ENCODE measurements around the gene NBAS.
"Not testable (repeated sequence)": the region's sequence is repeated elsewhere in the genome, so short reads cannot be mapped to it uniquely, and the experiment has no call there.

NBAS gene

GRCh38 chr2:15262792-15263191 lies 298.3 kb downstream of the NBAS start:
- DNase-seq (ENCODE audit: low spot score): no peak

DNA sequence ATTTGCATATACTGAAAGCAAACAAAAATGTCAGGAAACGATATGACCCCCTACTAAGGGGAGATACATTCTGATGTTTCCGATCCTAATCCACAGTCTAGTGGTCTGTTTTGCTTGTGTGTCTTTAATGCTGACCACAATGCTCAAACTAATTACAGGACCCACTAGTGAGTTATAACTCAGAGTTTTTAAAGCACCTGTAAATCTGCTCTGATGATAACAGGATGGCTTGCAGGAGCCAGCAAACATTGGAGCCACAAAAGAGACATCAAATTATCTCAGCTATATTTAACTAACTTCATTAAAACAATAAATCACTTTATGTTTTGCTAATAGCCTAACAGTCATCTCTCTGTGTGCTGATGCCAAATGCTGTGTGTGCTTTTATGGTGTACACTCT lies 300.3 kb downstream of the NBAS start:
- no peak for DNase-seq (ENCODE audit: low spot score)

DNA sequence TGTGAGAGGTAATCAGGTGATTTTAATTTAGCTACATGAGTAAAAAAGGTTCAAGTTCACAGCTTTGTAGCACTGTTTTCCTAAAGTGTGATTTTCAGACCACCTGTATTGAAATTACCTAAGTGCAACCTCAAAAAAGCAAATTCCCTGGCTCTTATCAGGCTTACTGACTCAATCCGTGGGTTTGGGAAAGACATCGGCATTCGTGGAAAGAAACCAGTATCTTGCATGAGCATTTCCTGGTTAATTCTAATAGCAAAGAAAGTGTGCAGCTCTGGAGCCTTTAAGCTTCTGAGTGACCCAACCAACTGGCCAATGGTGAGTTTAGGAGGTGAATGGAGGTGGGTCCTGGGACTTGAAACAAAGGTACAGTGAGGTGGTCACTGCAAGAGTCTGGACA lies 300.9 kb downstream of the NBAS start:
- no peak for DNase-seq (ENCODE audit: low spot score)

DNA sequence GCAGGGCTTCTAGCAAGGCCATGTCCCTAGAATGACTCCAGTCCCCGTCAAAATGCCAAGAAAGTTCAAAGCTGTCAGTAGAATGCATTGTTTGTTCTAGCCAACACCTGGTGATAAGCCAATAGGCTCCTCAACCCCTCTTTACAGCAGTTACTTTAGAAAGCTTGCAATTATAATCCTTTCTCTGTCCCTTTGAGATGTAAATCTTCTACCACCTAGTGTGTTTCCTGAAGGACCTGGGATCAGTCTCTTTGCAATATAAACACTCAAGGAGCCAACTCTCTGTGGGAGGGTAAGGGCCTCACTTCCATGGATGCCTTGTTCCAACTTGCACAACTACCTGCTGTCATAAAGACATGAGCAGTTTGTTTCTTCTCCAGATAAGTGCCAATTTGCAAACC lies 301.8 kb downstream of the NBAS start:
- DNase-seq (ENCODE audit: low spot score): no peak

GRCh38 chr2:15258385-15258784 lies 302.7 kb downstream of the NBAS start:
- DNase-seq (ENCODE audit: low spot score): not testable (repeated sequence)

- no peak for DNase-seq (ENCODE audit: low spot score)
Observed at GRCh38 chr2:15253835-15254286, 307.3 kb downstream of the NBAS start.

- no peak for DNase-seq (ENCODE audit: low spot score)
Observed at GRCh38 chr2:15253247-15253646, 307.9 kb downstream of the NBAS start.

DNA sequence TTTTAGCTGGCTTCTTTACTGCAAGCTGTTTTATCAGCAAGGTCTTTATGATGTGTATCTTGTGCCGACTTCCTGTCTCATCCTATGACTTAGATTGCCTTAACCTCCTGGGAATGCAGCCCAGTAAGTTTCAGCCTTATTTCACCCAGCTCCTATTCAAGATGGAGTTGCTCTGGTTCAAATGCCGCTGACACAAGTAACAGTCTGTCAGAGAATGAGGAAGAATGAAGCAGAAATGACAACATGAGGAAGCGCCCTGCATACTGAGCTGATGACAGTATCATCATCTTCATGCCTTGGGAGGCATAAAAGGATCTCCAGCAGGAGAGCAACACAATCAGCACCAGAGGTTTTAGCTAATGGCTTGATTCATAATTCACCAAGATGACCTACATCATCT lies 309.4 kb downstream of the NBAS start:
- DNase-seq (ENCODE audit: low spot score): no peak

DNA sequence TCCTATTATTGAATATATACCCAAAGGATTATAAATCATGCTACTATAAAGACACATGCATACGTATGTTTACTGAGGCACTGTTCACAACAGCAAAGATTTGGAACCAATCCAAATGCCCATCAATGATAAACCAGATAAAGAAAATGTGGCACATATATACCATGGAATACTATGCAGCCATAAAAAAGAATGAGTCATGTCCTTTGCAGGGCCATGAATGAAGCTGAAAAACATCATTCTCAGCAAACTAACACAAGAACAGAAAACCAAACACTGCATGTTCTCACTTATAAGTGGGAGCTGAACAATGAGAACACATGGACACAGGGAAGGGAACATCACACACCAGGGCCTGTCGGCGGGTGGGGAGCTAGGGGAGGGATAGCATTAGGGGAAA lies 310.2 kb downstream of the NBAS start:
- DNase-seq (ENCODE audit: low spot score): not testable (repeated sequence)

GRCh38 chr2:15246870-15247269 lies 314.3 kb downstream of the NBAS start:
- DNase-seq (ENCODE audit: low spot score): no peak

DNA sequence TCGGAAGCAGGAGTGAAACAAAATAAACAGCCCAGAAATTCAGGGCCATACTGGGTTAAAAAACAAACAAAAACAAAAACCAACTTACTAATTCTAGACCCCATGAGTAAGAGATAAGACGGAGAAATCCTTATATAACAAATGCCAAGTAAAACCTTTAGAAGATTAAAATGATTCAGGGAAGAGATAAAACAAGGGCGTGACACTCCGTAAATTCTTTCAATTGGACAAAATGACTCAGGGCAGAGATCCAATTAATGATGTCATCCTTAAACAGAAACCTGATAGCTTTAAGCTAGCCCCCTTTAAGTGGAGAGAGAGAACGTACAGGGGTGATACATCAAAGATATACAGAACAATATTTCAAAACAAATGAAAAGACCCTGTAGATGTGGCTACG lies 317.4 kb downstream of the NBAS start:
- no peak for DNase-seq (ENCODE audit: low spot score)

DNA sequence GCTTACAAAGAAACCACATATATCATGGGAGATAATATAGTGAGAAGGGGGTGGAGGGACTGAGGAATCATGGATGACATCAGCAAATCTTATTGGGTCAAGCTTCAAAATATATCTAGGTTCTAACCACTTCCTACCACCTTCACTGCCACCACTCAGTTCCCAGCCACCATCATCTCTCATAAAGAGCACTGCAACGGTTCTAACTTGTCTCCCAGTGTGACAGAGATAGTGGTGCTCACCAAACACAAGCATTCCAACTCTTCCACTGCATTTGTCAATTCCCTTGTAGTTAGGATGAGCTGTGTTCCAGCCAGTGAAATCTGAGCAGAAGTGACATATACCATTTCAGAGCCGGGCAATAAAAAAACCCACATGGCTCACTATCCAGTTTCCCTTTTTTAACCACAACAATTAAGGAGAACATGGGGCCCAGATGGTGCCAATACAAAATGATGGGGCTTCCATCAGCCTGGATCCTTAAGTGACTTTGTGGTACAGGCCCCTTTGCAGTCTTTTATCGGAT lies 318.1 kb downstream of the NBAS start:
- DNase-seq (ENCODE audit: low spot score): no peak

- DNase-seq (ENCODE audit: low spot score): no peak
Observed at GRCh38 chr2:15241929-15242328, 319.2 kb downstream of the NBAS start.

- no peak for DNase-seq (ENCODE audit: low spot score)
Observed at GRCh38 chr2:15241201-15241600, 319.9 kb downstream of the NBAS start.

DNA sequence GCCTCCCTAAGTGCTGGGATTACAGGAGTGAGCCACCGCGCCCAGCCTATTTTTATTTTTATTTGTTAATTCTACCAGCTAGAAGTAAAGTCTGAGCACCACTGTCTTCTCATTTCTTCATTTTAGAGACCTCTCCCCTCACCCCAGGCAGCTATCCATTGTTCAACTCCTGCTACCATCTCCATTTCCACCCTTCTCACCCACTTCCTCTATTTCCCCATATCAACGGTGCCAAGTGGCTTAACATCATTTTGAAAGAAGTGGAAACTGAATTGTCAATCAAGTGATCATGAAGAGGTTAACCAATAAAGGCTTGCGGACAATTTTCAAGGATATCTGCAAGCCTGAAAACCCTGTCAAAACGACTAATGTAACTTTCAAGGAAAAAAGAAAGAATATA lies 323.1 kb downstream of the NBAS start:
- no peak for DNase-seq (ENCODE audit: low spot score)

DNA sequence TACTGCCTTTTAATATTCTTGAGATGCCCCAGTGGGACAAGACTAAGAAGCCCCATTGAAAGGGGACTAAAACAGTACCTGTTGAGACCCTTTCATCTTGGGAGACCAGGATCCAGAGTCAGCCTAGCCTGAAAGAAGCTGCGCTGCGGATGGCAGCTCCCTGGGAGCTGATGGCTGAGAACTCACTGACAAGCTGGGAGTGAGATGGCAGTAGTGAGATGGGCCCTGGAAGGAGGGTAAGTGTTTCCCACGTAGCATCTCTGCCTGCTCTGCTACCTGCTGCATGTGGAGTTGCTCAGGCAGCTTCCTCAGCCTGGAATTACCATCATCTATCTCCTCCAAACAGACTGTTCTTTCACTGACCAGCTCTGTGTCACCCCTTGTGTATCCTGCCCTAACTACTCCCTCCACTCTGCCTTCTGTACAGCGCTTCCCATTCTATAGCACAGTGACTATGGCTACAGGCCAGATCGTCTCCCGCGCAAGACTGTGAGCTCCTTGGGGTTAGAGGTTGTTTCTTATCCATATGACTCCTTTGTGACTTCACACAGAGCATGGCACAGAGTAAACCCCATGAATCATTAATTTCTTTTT lies 330.4 kb downstream of the NBAS start:
- DNase-seq (ENCODE audit: low spot score): no peak

- no peak for DNase-seq (ENCODE audit: low spot score)
Observed at GRCh38 chr2:15226661-15227060, 334.5 kb downstream of the NBAS start.

GRCh38 chr2:15225131-15225530 lies 336.0 kb downstream of the NBAS start:
- DNase-seq (ENCODE audit: low spot score): no peak

- no peak for DNase-seq (ENCODE audit: low spot score)
Observed at GRCh38 chr2:15224641-15225040, 336.5 kb downstream of the NBAS start.

DNA sequence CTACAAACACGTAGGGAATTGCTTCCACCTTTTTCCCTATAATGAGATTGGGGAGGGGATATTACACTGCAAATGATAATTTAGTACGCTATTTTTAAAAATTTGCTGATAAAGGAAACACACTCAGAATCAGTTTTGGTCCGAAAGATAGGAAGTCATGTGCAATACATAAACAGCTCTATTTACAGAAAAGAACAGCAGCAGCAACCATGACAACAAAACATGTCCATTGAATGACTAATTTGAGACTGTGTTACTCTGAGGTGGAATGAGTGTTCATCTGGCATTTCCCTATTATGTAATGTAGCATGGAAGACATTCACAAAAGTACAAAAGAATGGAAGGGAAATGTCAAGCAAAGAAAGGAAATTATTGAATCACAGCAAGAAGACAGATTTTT lies 337.2 kb downstream of the NBAS start:
- no peak for DNase-seq (ENCODE audit: low spot score)

- no peak for DNase-seq (ENCODE audit: low spot score)
Observed at GRCh38 chr2:15222856-15223255, 338.3 kb downstream of the NBAS start.

GRCh38 chr2:15220603-15221002 lies 340.5 kb downstream of the NBAS start:
- no peak for DNase-seq (ENCODE audit: low spot score)

DNA sequence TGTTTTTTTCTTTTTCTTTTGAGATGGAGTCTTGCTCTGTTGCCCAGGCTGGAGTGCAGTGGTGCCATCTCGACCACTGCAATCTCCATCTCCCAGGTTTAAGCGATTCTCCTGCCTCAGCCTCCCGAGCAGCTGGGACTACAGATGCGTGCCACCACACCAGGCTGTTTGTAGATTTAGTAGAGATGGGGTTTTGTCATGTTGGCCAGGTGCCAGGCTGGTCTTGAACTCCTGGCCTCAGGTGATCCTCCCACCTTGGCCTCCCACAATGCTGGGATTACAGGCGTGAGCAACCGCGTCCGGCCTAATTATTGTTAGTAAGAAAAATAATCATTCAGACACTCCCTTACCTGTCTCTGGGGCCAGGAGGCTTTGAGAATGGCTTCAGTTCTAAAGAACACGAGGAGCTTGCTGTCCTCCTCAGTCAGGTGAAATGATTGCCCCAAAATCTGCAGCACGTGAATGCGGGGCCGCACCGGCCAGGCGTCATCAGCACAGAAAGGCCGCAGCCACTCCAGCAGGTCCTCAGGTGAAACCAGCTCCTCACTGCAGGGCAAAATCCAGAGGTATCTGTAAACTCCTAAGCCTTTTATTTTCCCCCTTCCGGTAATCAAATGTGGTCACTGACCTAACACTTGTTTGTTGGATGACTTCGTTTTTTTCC lies 342.6 kb downstream of the NBAS start:
- no peak for DNase-seq (ENCODE audit: low spot score)

DNA sequence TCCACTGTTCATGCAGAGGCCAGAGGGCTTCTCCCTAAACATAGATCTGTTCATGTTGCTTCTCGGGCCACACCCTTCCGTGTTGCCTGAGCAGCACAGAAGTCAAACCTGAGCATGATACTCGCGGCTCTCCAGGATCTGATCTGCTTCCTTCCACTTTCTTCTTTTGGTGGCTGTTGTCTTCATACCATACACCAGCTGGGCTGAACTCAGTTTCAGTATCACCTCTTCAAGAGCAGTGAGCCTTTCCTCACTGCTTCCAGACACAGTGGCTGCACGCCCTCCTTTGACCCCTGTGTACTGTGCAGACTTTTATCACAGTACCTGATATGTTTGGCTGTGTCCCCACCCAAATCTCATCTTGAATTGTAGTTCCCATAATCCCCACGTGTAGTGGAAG lies 348.9 kb downstream of the NBAS start:
- DNase-seq (ENCODE audit: low spot score): no peak
